Measurements from ENCODE around the gene DNAJB1.

The DNAJB1 gene

GRCh38 chr19:14494910-14495671 lies 23.1 kb downstream of the DNAJB1 start:
- no peak for TF ChIP-seq CTCF (conservative IDR thresholded peaks at IDR 0.05; ENCODE audit: control insufficient read depth, insufficient read depth, low read depth, low read length)

GRCh38 chr19:14494411-14494810 lies 23.8 kb downstream of the DNAJB1 start:
- peak overlapping the region; percentile 76 for H3K4me3 ChIP-seq (ENCODE audit: control insufficient read depth, low read depth, low read length)
- TF ChIP-seq CTCF (conservative IDR thresholded peaks at IDR 0.05; ENCODE audit: control insufficient read depth, insufficient read depth, low read depth, low read length) = no peak
- DNase-seq (ENCODE audit: low read depth) = no peak

More at GRCh38 chr19:14494910-14495671, 23.1 kb downstream of the DNAJB1 start:
- peak overlapping the region; percentile 76 for H3K4me3 ChIP-seq (ENCODE audit: control insufficient read depth, low read depth, low read length)
- DNase-seq (ENCODE audit: low read depth) = no peak

- no peak overlapping the region for H3K4me3 ChIP-seq (ENCODE audit: control insufficient read depth, low read depth, low read length)
- no peak for TF ChIP-seq CTCF (conservative IDR thresholded peaks at IDR 0.05; ENCODE audit: control insufficient read depth, insufficient read depth, low read depth, low read length)
- no peak for DNase-seq (ENCODE audit: low read depth)
These were observed 25.4 kb downstream of the DNAJB1 start for GRCh38 chr19:14492756-14493337.

GRCh38 chr19:14487370-14488125 lies 30.6 kb downstream of the DNAJB1 start:
- DNase-seq (ENCODE audit: low read depth) = no peak
- no peak for TF ChIP-seq CTCF (conservative IDR thresholded peaks at IDR 0.05; ENCODE audit: control insufficient read depth, insufficient read depth, low read depth, low read length)
- H3K4me3 ChIP-seq (ENCODE audit: control insufficient read depth, low read depth, low read length) = no peak overlapping the region

- TF ChIP-seq CTCF (conservative IDR thresholded peaks at IDR 0.05; ENCODE audit: control insufficient read depth, insufficient read depth, low read depth, low read length) = no peak
- DNase-seq (ENCODE audit: low read depth) = no peak
- no peak overlapping the region for H3K4me3 ChIP-seq (ENCODE audit: control insufficient read depth, low read depth, low read length)
These were observed 35.8 kb downstream of the DNAJB1 start for GRCh38 chr19:14482172-14482941.

GRCh38 chr19:14480700-14481079 lies 37.5 kb downstream of the DNAJB1 start:
- H3K4me3 ChIP-seq (ENCODE audit: control insufficient read depth, low read depth, low read length) = no peak overlapping the region
- peak; percentile 2 for TF ChIP-seq CTCF (conservative IDR thresholded peaks at IDR 0.05; ENCODE audit: control insufficient read depth, insufficient read depth, low read depth, low read length)
- peak; percentile 46 for DNase-seq (ENCODE audit: low read depth)

Measured in fibroblast of mammary gland (primary cell).